ENCODE results near the gene FUT4. TPM values are rescaled to one million over a fixed set of nuclear protein-coding genes. Genes with fewer than 3 reads are reported as not detected.
"Not testable (repeated sequence)": the region's sequence is repeated elsewhere in the genome, so short reads cannot be mapped to it uniquely, and the experiment has no call there.

Gene FUT4
- total RNA-seq = 7.8 TPM

GRCh38 chr11:94543695-94544645, at the start of gene FUT4:
FUT4 (plus strand) TSS chr11:94543921; CDS start chr11:94544134, 213 bp downstream.
- DNase-seq = peak; percentile 92

GRCh38 chr11:94494126-94494680, 49.5 kb upstream of the FUT4 start:
- no peak for DNase-seq

- DNase-seq = no peak
Observed at GRCh38 chr11:94500181-94500580, 43.5 kb upstream of the FUT4 start.

GRCh38 chr11:94501522-94501921, 42.2 kb upstream of the FUT4 start:
- no peak for DNase-seq

- DNase-seq = peak; percentile 70
Observed at GRCh38 chr11:94504689-94505293, 38.9 kb upstream of the FUT4 start.

- not testable (repeated sequence) for DNase-seq
Observed at GRCh38 chr11:94506513-94506912, 37.2 kb upstream of the FUT4 start.

- no peak for DNase-seq
Observed at GRCh38 chr11:94507485-94507884, 36.2 kb upstream of the FUT4 start.

GRCh38 chr11:94511932-94512781, 31.6 kb upstream of the FUT4 start, which contains the start of gene C11orf97:
C11orf97 (plus strand) TSS chr11:94512461; CDS start chr11:94512529, 68 bp downstream.
- DNase-seq = peak; percentile 66

GRCh38 chr11:94513091-94513490, 30.6 kb upstream of the FUT4 start:
- DNase-seq = no peak

- no peak for DNase-seq
Observed at GRCh38 chr11:94515398-94515797, 28.3 kb upstream of the FUT4 start.

GRCh38 chr11:94516725-94517124, 27.0 kb upstream of the FUT4 start:
- DNase-seq = no peak

GRCh38 chr11:94518300-94518699, 25.4 kb upstream of the FUT4 start:
- no peak for DNase-seq

GRCh38 chr11:94519478-94520084, 24.1 kb upstream of the FUT4 start:
- peak; percentile 71 for DNase-seq

GRCh38 chr11:94521684-94522083, 22.0 kb upstream of the FUT4 start:
- DNase-seq = no peak

GRCh38 chr11:94524341-94524740, 19.4 kb upstream of the FUT4 start:
- no peak for DNase-seq

GRCh38 chr11:94525546-94526324, 18.0 kb upstream of the FUT4 start:
- peak; percentile 88 for DNase-seq

GRCh38 chr11:94526645-94527438, 16.9 kb upstream of the FUT4 start:
- no peak for DNase-seq

- DNase-seq = no peak
Observed at GRCh38 chr11:94528551-94528950, 15.2 kb upstream of the FUT4 start.

- no peak for DNase-seq
Observed at GRCh38 chr11:94532211-94532610, 11.5 kb upstream of the FUT4 start.

GRCh38 chr11:94533206-94533605, 10.5 kb upstream of the FUT4 start:
- no peak for DNase-seq
